ENCODE measurements around the gene FNDC1. TPM values are rescaled to one million over a fixed set of nuclear protein-coding genes. Genes with fewer than 3 reads are reported as not detected.

FNDC1 gene
- total RNA-seq, 4 donors from 2014 or later: 13.6 to 23.2 (median 15.1) TPM

GRCh38 chr6:159232106-159232645 is 63.0 kb downstream of the FNDC1 start:
- H3K36me3 ChIP-seq: no peaks in the 10 kb centered on the region
- H3K9me3 ChIP-seq: no peaks in the 10 kb centered on the region
- no peak overlapping the region for H3K27ac ChIP-seq
- no peak overlapping the region for H3K4me3 ChIP-seq (replicated peaks in 1 of 3)
- no peaks in the 10 kb centered on the region for H3K4me1 ChIP-seq
- 95 to 96% methylated on average over 37 to 38 of the region's 38 CpGs for WGBS, 2 donors
- intact Hi-C loops (cut with DNase I): no loop called here
- TF ChIP-seq CTCF (IDR thresholded peaks at IDR 0.05) (no peak), POLR2A (IDR thresholded peaks at IDR 0.05) (no peak)
- no peaks in the 10 kb centered on the region for H3K27me3 ChIP-seq
- DNase-seq: no peak

GRCh38 chr6:159232751-159233150 is 63.6 kb downstream of the FNDC1 start:
- DNase-seq: no peak
- Histone ChIP-seq H3K9me3 (no peaks in the 10 kb centered on the region), H3K4me1 (no peaks in the 10 kb centered on the region), H3K27ac (no peak overlapping the region), H3K27me3 (no peaks in the 10 kb centered on the region), H3K4me3 (replicated peaks in 1 of 3) (no peak overlapping the region), H3K36me3 (no peaks in the 10 kb centered on the region)
- no peak for TF ChIP-seq POLR2A (IDR thresholded peaks at IDR 0.05)
- no peak for TF ChIP-seq CTCF (IDR thresholded peaks at IDR 0.05)
- 94 to 95% methylated on average over 23 of the region's 23 CpGs for WGBS, 2 donors
- intact Hi-C loops (cut with DNase I): no loop called here

GRCh38 chr6:159233365-159234101 is 64.3 kb downstream of the FNDC1 start:
- no peaks in the 10 kb centered on the region for H3K36me3 ChIP-seq
- no peaks in the 10 kb centered on the region for H3K27me3 ChIP-seq
- H3K9me3 ChIP-seq: no peaks in the 10 kb centered on the region
- no peak overlapping the region for H3K4me3 ChIP-seq (replicated peaks in 1 of 3)
- 66 to 84% methylated on average over 36 to 47 of the region's 66 CpGs for WGBS, 2 donors
- no peaks in the 10 kb centered on the region for H3K4me1 ChIP-seq
- intact Hi-C loops (cut with DNase I): no loop called here
- H3K27ac ChIP-seq: no peak overlapping the region
- no peak for TF ChIP-seq POLR2A (IDR thresholded peaks at IDR 0.05)
- TF ChIP-seq CTCF (IDR thresholded peaks at IDR 0.05): no peak
- no peak for DNase-seq

- no peak for TF ChIP-seq POLR2A (IDR thresholded peaks at IDR 0.05)
- no peak for TF ChIP-seq CTCF (IDR thresholded peaks at IDR 0.05)
- Histone ChIP-seq H3K9me3 (no peaks in the 10 kb centered on the region), H3K36me3 (no peaks in the 10 kb centered on the region), H3K4me1 (no peaks in the 10 kb centered on the region), H3K27ac (no peak overlapping the region), H3K27me3 (no peaks in the 10 kb centered on the region), H3K4me3 (replicated peaks in 1 of 3) (no peak overlapping the region)
- intact Hi-C loops (cut with DNase I): no loop called here
- DNase-seq: no peak
- WGBS, 2 donors: 72 to 73% methylated on average over 21 to 26 of the region's 26 CpGs
These were observed 64.9 kb downstream of the FNDC1 start for GRCh38 chr6:159234102-159234553.

GRCh38 chr6:159238920-159239558 is 69.8 kb downstream of the FNDC1 start:
- no peaks in the 10 kb centered on the region for H3K9me3 ChIP-seq
- intact Hi-C loops (cut with DNase I): no loop called here
- no peak overlapping the region for H3K27ac ChIP-seq
- no peaks in the 10 kb centered on the region for H3K27me3 ChIP-seq
- H3K4me3 ChIP-seq (replicated peaks in 1 of 3): no peak overlapping the region
- 85 to 89% methylated on average over 9 of the region's 9 CpGs for WGBS, 2 donors
- H3K4me1 ChIP-seq: no peaks in the 10 kb centered on the region
- H3K36me3 ChIP-seq: no peaks in the 10 kb centered on the region
- no peak for DNase-seq
- TF ChIP-seq POLR2A (IDR thresholded peaks at IDR 0.05) (no peak), CTCF (IDR thresholded peaks at IDR 0.05) (no peak)

All from thyroid gland (tissue), 4 donors.